Suppressor macrophage treated with lipopolysaccharide for 4 hours (primary cell): ENCODE measurements around the gene MYG1.
"Not testable (repeated sequence)": the region's sequence is repeated elsewhere in the genome, so short reads cannot be mapped to it uniquely, and the experiment has no call there.

Source experiments
- DNase-seq: peaks from one replicate; pipeline ENCODE4 v3.0.0-alpha.2; 2020

The MYG1 gene

DNA sequence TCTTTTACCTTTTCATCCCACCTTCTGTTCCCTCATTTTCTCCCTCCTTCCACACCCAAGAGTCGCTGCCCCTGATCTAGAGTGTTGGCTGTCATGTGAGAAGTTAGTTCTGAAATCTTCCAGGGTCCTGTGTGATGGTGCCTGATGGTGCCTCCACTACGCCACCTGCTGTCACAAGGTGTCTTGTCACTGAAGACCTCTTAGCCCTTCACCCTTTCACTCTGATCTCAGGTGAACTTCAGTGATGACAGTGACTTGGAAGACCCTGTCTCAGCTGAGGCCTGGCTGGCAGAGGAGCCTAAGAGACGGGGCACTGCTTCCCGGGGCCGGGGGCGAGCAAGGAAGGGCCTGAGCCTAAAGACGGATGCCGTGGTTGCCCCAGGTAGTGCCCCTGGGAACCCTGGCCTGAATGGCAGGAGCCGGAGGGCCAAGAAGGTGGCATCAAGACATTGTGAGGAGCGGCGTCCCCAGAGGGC lies 11.7 kb upstream of the MYG1 start:
- DNase-seq, result peak; percentile 67

DNA sequence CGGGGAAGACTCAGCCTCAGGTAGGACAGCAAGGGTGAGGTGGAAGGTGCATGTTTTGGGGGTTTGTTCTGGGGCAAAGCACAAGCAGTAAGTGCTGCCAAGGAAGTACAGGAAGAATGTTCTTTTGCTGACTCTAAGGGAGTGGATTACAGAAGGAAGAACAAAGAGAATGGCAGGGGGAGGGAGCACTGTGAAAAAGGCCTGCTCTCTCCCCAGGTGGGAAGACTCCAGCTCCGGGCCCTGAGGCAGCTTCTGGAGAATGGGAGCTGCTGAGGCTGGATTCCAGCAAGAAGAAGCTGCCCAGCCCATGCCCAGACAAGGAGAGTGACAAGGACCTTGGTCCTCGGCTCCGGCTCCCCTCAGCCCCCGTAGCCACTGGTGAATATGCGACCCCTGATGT lies 11.2 kb upstream of the MYG1 start:
- DNase-seq, result no peak

DNA sequence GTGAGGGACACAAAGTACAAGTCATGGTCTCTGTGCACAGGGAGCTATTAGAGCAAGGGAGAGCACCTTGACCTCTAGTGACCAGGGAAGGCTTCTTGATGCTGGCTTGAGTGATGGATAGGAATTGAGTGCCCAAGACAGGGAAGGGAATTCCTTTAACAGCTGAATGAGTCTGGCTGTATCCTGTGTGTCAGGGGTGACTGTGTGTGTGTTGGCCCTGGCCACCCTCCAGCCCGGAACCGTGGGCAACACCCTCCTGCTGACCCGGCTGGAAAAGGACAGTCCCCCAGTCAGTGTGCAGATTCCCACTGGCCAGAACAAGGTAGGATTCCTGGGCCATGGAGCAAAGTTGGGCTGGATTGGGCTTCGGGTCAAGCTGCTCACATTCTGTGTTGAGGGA lies 9.6 kb upstream of the MYG1 start:
- DNase-seq, result no peak

DNA sequence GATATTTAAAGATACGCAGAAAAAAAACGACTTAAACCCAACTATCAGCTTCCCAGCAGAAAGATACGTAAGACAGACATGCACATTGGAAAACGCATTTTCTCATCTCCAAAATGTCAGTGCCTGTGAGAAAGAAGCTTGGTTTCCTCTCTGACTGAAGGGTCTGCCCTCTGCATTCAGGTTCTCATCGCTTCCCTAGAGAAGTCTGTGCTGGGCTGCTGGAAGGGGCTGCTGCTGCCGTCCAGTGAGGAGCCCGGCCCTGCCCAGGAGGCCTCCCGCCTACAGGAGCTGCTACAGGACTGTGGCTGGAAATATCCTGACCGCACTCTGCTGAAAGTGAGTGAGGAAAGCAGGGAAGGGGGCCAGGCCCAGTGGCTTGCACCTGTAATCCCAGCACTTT lies 8.8 kb upstream of the MYG1 start:
- DNase-seq, result no peak

DNA sequence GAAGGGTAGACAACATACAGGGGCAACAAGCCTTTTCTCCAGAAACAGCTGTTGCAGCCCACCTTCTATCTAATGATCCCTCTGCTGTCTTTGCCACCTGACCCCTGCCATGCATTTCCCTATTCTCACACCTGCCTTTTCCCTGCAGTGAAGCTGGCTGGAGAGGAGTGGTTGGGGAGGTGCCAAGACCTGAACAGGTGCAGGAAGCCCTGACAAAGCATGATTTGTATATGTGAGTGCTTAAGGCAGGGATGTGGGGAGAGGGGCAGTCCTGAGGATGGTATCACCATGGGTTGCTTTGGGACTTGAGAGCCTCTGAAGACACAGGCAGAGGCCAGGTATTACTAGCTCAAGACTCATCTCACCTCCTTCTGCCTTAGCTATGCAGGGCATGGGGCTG lies 7.1 kb upstream of the MYG1 start:
- no peak for DNase-seq

DNA sequence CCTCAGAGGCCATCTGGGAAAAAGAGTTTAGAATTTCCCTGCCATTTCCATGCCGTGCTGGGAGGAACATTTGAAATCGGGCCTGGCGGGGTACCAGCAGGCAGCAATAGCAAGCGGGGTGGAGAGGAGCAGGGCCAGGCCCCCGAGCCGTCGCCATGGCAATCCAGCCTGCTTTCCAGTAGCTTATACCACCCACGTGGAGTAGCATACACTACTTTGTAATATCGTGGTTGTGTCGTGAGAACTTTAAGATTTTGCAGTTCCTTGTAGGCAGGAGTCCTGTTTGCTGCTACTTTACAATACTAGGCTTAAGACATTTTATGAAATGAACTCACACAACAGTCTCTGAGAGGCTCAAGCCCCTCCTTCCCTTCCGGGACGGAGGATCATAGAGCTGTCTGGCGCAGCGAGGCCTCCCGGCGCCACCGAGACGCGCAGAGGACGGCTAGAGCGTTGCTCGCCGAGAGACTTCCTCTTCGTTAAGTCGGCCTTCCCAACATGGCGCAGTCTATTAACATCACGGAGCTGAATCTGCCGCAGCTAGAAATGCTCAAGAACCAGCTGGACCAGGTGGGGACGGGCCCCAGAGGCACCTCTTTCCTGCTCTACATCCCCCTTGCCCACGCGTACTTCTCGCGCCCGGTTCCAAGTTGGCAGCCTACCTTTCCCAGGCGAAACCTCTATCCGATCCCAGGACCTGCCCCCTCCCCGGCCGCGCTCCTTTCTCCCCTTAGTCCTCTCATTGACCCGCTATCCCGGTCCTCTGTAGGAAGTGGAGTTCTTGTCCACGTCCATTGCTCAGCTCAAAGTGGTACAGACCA lies 4.2 kb upstream of the MYG1 start, which contains the start of gene PFDN5:
TSS of gene PFDN5 (plus strand) at position 473 of the 821 bp plus-strand sequence. CDS start at position 499, 26 bp downstream.
- peak; percentile 90 for DNase-seq

DNA sequence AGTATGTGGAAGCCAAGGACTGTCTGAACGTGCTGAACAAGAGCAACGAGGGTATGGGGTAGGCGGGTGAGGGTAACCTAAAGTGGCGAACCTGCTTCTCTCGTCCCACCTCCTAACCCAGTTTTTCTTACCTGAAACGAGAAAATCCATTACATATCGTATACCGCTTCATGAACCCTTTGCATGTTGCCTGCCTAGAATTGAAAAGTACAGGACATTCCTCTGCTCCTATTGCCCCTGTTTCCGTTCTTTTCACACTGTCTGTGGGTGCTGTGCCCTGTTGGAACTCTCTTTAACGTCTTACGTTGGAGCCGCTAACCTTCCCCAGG lies 3.6 kb upstream of the MYG1 start:
- DNase-seq, result no peak

DNA sequence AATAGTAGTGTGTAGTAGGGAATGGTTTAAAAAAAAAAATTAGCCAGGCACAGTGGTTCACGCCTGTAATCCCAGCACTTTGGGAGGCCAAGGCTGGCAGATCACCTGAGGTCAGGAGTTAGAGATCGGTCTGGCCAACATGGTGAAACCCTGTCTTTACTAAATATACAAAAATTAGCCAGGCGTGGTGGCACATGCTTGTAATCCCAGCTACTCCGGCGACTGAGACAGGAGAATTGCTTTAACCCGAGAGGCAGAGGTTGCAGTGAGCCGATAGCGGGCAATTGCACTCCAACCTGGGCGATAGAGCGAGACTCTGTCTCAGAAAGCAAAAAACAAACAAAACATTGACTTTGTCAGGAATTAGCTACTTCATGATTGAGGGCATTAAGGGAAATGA lies 2.4 kb upstream of the MYG1 start:
- not testable (repeated sequence) for DNase-seq

DNA sequence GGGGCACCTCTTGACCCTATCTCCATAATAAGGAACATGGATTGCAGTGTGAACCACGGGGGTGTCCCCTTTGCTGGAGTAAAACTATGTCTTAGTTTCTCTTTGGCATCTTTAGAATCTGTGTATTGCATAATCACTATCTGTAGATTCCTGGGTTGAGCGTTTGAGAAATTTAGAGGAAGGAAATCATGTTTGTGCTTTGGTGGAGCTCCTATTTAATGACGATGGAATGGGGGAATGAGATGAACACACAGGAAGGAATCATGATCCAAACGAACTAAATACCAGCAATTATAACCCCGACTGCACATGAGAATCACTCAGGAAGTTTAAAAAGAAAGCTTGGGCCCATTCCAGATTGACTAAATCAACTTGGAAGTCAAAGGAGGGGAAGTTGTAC lies 1.3 kb upstream of the MYG1 start:
- DNase-seq, result peak; percentile 91

DNA sequence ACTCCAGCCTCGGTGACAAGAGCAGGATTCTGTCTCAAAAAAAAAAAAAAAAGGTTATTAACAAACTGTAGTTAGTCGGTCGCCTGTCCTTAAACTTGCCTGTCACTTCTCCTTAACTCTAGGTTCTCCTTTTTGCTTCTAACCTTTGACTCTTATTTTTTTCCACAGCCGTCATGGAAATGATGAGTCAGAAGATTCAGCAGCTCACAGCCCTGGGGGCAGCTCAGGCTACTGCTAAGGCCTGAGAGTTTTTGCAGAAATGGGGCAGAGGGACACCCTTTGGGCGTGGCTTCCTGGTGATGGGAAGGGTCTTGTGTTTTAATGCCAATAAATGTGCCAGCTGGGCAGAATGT lies 418 bp upstream of the MYG1 start:
- peak; percentile 95 for DNase-seq

DNA sequence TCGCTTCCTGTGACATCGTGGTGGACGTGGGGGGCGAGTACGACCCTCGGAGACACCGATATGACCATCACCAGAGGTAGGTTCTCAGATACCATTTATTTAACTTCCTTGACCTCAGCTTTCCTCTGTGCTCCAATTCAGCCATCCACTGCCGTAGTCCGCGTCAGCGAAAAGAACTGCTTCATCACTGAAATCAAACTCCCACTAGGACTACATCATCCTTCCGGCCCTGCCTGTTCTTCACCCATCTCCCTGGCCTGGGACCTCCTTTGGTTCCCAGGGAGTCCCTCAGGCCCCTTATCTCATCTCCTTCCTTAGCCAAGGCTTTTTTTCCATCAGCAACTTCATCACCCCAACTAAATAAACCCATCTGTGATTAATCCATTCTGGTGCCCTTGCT lies 692 bp downstream of the MYG1 start:
- peak; percentile 68 for DNase-seq

DNA sequence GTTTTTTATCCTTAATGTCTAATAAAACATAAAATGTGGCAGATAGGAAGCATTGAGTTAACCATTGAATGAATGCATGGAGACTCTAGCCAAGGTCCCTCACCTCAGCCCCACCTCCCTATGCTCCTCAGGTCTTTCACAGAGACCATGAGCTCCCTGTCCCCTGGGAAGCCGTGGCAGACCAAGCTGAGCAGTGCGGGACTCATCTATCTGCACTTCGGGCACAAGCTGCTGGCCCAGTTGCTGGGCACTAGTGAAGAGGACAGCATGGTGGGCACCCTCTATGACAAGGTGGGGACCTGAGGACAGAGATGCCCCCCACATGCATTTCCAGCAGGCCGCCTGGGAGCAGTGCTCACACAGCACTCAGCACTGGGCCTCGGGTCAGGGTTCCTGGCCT lies 3.4 kb downstream of the MYG1 start:
- DNase-seq, result no peak

DNA sequence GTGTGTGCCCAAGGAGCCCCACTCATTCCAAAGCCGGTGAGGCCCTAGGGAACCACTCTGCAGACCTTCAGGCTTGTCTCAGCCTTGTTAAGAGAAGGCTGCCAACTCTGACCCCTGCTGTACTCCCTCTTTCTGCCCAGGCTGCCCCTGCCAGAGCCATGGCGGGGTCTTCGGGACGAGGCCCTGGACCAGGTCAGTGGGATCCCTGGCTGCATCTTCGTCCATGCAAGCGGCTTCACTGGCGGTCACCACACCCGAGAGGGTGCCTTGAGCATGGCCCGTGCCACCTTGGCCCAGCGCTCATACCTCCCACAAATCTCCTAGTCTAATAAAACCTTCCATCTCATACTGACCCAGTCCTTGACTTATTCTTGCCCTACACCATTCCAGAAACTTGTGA lies 7.3 kb downstream of the MYG1 start:
- no peak for DNase-seq

DNA sequence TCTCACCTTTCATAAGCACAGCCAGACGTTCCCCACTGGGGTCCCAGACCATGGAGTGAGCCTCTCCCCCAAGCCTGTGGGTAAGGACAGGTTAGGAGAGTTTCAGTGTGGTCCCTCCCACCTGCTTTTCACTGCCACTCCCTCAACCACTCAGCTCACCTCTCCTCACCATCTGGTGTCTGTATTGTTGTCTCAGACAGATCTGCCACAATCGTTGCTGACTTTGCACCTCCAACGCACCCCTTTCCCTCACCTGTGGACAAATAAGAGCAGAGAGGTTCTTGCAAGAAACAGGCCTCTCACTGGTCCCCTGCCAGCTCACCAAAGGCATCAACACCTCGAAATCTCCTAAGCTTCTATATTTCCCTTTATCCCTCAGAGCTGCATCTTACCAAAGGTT lies 8.8 kb downstream of the MYG1 start:
- DNase-seq, result no peak

DNA sequence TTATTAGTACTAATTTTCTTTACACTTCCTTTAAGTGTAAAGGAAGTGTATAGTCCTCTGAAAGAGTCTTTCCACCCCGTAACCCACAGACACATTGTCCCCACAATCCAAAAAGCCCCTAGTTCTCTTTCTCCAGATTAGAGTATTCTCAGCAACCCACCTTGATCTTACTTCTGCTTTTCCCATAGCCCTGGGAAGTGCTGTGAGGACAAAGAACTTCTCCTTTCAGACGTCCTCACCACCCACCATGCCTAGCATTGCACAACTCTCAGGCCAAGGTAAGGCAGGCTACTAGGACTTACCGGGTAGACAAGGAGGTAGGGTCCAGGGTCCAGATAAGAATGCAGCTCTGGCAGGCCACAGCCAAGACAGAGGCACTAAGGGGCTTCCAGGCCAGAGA lies 14.5 kb downstream of the MYG1 start:
- DNase-seq, result no peak

DNA sequence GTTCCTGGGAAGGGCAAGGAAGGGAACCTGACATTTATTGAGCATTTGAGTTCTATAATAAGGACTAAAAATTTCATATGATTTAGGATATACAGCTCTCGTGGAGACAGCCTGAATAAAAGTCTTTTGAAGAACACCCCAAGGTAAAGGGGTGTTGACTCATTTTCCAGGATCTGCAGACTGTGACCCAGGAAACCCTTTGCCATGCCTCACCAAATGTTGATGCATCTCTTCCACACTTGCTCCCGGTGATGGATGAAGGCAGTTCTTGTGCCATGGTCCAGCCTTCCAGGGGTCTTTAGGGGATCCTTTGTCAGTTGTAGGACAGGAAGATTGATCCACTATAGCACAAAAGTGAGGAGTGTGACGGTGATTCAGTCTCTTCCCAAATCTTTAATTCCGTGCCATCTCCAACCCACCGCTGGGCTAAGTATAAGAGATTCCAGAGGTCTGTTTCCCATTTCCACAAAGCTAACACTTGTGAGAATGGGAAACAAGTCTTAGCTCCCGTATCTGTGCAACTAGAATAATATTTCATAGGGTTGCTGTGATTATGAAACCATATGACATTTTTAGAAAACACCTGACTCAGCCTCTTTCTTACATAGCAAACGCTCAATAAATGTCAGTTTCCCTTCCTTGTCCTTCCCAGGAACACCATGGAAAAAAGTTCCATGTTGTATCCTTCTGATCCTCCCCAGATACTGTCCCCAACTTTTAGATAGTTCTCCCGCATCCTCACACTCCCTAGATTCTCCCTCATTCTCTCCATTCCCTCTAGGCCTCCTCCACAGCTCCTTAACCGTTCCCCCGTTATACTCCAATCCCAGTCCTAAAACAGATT lies 21.1 kb downstream of the MYG1 start:
- peak; percentile 28 for DNase-seq

DNA sequence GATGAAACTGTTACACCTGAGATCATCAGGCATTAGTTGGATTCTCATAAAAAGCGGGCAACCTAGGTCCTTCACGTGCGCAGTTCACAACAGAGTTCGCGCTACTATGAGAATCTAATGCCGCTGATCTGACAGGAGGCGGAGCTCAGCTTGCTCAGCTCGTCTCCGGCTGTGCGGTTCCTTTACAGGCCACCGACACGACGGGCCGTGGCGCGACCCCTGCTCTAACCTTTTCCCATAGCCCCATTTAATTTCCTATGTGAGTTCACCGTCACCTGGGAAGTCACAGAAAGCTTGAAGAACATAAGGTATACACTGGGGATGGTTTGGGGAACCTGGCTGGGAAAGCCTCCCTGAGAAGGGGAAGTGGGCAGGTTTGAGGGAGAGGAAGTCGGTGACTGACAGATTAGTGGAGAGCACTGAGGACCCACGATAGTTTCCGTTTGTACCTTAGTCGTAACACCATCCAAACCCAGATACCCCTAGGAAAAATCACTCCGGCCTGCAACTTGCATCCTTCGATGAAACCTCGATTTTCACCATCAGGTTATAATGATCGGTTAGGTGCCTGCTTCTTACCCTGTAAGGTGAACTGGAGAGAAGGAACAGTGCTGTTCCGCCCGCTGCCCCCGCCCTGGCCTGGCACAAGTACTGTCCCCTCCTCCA lies 24.8 kb downstream of the MYG1 start:
- peak; percentile 27 for DNase-seq

DNA sequence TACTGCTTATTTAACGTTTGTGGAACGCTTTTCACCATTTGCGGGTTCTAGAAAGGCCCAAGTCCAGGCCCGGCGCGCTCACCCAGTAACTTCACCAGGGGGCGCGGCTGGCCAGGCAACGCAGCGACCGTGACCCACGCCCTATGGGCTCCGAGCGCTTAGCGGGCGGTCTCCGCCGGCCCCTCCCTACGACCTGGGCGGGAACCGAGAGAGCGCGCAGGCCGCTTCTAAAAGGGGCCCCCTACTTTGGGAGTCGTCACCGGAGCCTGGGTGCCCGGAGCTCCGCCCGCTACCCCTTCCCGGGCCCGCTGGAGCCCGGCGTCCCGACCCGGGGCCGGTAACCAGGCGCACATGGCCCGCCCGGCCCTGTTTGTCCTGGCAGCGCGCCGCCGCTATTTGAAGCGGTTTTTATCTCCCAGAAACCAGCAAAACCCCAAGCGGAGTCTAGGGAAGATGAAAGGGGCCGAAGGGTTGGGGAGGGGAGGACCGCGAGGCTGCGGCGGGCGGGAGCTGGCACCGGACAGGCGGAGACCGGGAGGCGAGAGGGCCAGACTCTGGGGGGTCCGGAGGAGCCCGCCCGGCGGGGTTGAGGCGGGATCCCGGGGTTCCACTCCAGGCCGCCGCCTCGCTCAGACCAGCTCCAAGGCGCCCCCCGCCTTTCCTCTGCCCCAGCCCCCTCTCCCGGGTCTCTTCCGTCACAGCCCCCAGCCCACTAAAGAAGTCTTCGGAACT lies 25.4 kb downstream of the MYG1 start:
- peak; percentile 93 for DNase-seq

DNA sequence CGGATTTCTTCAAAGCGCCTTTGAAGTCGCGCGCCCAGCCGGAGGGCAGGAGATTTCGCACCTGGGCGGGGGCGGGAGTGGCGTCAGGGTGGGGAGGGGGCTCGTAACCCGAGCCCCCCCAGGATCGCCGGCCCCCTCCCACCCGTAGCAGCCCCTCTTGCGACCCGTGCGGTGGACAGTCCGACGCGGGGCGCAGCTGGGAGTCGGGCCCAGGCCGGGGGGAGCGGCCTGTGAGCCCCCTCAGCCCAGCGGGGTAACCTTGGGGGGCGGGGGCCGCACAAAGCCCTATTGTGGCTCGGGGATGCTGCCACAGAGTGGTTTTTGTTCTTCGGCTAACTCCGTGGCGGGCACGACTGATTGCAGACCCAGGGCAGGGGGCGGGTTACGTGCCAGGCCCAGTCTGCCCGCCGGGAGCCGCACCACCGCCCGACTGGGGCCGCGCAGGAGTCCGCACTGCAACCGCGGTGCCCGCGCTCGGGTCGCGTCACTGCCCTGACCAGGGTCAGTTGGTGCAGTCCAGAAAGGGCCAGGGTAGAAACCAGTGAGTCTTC lies 26.1 kb downstream of the MYG1 start:
- peak; percentile 35 for DNase-seq

DNA sequence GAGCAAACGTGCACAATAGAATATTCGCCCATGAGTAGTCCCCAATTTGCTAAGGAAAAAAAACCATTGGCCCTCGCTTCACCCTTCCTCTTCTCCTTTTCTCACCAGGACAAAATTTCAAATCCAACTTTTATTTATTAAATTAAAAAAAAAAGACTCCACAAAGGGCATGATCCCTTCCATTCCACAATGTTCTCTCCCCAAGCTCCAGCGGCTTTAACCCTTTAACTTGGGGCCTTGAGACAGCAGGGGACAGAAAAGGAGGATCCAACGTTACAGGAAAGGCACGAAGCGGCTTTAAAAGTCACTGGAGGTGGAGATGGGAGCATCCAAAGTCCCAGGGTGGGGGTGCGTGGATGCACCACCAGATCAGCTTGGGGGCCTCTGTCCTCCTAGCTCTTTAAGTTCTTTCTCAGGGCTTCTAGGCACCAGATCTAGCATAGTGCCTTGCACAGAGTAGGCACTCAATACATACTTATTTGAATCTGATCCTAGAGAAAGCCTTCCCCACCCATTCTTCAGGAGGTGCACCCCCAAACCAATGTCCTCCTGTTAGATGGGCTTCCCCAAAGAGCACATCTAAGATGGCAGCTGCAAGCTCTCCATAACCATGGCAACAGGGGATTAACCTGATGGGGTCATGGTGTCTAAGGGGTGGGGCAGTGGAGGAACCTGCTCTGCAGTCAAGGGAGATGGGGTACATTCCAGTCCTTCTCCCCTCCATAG lies 27.1 kb downstream of the MYG1 start:
- no peak for DNase-seq

DNA sequence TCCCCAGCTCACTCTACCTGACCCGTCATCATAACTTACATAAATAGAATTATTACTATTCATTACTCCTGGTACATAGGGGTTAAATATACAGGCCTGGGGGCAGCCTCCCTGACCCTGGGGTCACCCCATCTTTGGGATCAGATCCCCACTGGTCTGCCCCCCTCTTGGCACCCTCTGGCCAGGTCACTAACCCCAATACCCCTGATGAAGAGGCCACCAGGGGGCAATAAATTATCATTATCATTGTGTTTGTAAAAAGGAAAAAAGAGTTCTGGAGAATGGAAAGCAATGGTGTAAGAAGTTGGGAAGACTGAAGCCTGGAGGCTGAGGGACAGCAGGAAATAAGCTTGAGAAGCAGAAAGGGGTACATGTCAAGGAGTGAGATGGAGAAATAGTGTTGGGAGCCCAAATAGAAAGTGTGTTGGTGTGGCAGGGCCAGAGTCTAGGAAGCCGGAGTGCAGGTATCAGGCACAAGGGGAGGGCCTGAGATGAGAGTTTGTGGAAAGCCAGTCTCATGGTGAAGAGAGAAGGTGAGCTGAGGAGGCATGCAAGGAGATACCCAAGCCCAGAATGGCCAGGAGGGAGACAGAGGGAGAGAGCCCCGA lies 28.0 kb downstream of the MYG1 start:
- DNase-seq, result peak; percentile 54

DNA sequence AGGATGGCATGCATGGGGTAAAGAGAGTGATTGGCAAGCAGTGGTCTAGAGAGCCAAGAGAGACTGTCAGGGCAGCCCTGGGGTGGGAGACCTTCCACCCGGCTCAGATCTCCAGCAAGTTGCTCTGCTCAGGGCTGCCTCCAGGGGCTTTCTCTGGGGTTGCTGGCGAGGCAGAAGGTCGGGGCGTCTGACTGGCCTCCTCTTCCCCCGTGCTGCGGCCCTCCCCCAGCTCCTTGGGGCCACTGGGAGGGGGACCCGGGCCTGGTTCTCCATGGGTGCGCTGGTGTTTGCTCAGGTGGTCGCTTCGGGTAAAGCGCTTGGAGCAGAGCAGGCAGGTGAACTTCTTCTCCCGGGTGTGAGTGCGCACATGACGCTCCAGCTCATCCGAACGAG lies 28.5 kb downstream of the MYG1 start:
- DNase-seq, result no peak
